A549 treated with GW870086 at 1 μM for 4 hours (cell line): ENCODE measurements around the gene KRT12. TPM values are rescaled to one million over a fixed set of nuclear protein-coding genes. Genes with fewer than 3 reads are reported as not detected.

Experiments used
- total RNA-seq: library from RNA; stranded (reverse); fragments of 200-300 nt; extraction: Qiagen RNA extraction; gene quantifications from 5 replicates; pipeline ENCODE4 v1.2.3, GENCODE V29; 2022; ENCODE audit warnings: low read depth

The KRT12 gene
- total RNA-seq = not detected in 5 replicates

GRCh38 chr17:40866838-40867237 is at the start of gene KRT12:
KRT12 (minus strand) TSS chr17:40867223; CDS start chr17:40867186, 37 bp downstream.

GRCh38 chr17:40884708-40885512 is 17.9 kb upstream of the KRT12 start, which contains the start of gene KRT20:
KRT20 (minus strand) TSS chr17:40885242; CDS start chr17:40885185, 57 bp downstream.

GRCh38 chr17:40822132-40822812 is 44.8 kb downstream of the KRT12 start, which contains the start of gene KRT10:
KRT10 (minus strand) TSS chr17:40822614; CDS start chr17:40822585, 29 bp downstream.

Other genes starting within 250 kb of the KRT12 start
- gene SMARCE1, start 219.4 kb downstream of the KRT12 start, total RNA-seq = 100 to 115 TPM (median 110 TPM) in 5 replicates
- 0.19 to 0.52 TPM (median 0.44 TPM) in 4 of 5 replicates, not detected in the other for gene KRT222, start 202.0 kb downstream of the KRT12 start, total RNA-seq
- gene KRT24, start 163.5 kb downstream of the KRT12 start, total RNA-seq = not detected in 5 replicates
- gene KRT25, start 111.9 kb downstream of the KRT12 start, total RNA-seq = not detected in 5 replicates
- gene KRT26, start 95.0 kb downstream of the KRT12 start, total RNA-seq = not detected in 5 replicates
- not detected in 5 replicates for gene KRT27, start 84.7 kb downstream of the KRT12 start, total RNA-seq
- not detected in 5 replicates for gene KRT28, start 67.3 kb downstream of the KRT12 start, total RNA-seq
- gene KRT10, start 44.6 kb downstream of the KRT12 start, total RNA-seq = 93.1 to 121 TPM (median 103 TPM) in 5 replicates
- 0.10 to 0.53 TPM (median 0.27 TPM) in 5 replicates for gene KRT20, start 18.0 kb upstream of the KRT12 start, total RNA-seq
- 0.14 to 0.19 TPM in 2 of 5 replicates, not detected in the others for gene KRT23, start 70.4 kb upstream of the KRT12 start, total RNA-seq
- gene KRT39, start 99.7 kb upstream of the KRT12 start, total RNA-seq = not detected in 5 replicates
- not detected in 5 replicates for gene KRT40, start 117.1 kb upstream of the KRT12 start, total RNA-seq
- gene KRTAP3-3, start 126.9 kb upstream of the KRT12 start, total RNA-seq = not detected in 5 replicates
- gene KRTAP3-2, start 132.7 kb upstream of the KRT12 start, total RNA-seq = 0.28 to 0.34 TPM (median 0.31 TPM) in 3 of 5 replicates, not detected in the others
- gene KRTAP3-1, start 141.9 kb upstream of the KRT12 start, total RNA-seq = not detected in 5 replicates
- not detected in 5 replicates for gene KRTAP1-5, start 160.0 kb upstream of the KRT12 start, total RNA-seq
- not detected in 5 replicates for gene KRTAP1-4, start 163.0 kb upstream of the KRT12 start, total RNA-seq
- 0.15 TPM in 1 of 5 replicates, not detected in the others for gene KRTAP1-3, start 167.7 kb upstream of the KRT12 start, total RNA-seq
- not detected in 5 replicates for gene KRTAP1-1, start 174.2 kb upstream of the KRT12 start, total RNA-seq
- gene KRTAP2-1, start 180.1 kb upstream of the KRT12 start, total RNA-seq = not detected in 5 replicates
- not detected in 5 replicates for gene KRTAP2-2, start 188.0 kb upstream of the KRT12 start, total RNA-seq
- not detected in 5 replicates for gene KRTAP2-3, start 192.9 kb upstream of the KRT12 start, total RNA-seq
- gene KRTAP2-4, start 198.7 kb upstream of the KRT12 start, total RNA-seq = not detected in 5 replicates
- not detected in 5 replicates for gene KRTAP4-7, start 216.9 kb upstream of the KRT12 start, total RNA-seq
- not detected in 5 replicates for gene KRTAP4-8, start 230.9 kb upstream of the KRT12 start, total RNA-seq
- not detected in 5 replicates for gene KRTAP4-16, start 235.0 kb upstream of the KRT12 start, total RNA-seq
- not detected in 5 replicates for gene KRTAP4-9, start 238.2 kb upstream of the KRT12 start, total RNA-seq